Type B pancreatic cell (in vitro differentiated cells): ENCODE results near the gene HOXC11. TPM values are rescaled to one million over a fixed set of nuclear protein-coding genes. Genes with fewer than 3 reads are reported as not detected.
A peak's percentile ranks its signal among the peaks of the same experiment; 100 is the strongest.

ENCODE experiments used
- DNase-seq: peaks from one replicate; pipeline ENCODE4 v3.0.0; 2021; ENCODE audit warnings: mixed read lengths; ENCODE audit not compliant: unreplicated experiment; ENCODE audit errors: extremely low spot score
- H3K27ac Mint-ChIP-seq: 2 replicates; pipeline ENCODE4 v1.8.0; 2021; ENCODE audit warnings: mild to moderate bottlenecking, mixed read lengths
- H3K27me3 Mint-ChIP-seq: 2 replicates; pipeline ENCODE4 v1.8.0; 2021; ENCODE audit warnings: mixed read lengths
- H3K36me3 Mint-ChIP-seq: 2 replicates; pipeline ENCODE4 v1.8.0; 2021; ENCODE audit warnings: mixed read lengths
- H3K4me1 Mint-ChIP-seq: one replicate; pipeline ENCODE4 v1.8.0; 2021; ENCODE audit warnings: mixed read lengths; ENCODE audit not compliant: unreplicated experiment
- H3K4me3 Mint-ChIP-seq: 2 replicates; pipeline ENCODE4 v1.8.0; 2021; ENCODE audit warnings: mild to moderate bottlenecking, mixed read lengths
- H3K9me3 Mint-ChIP-seq: 2 replicates; pipeline ENCODE4 v1.8.0; 2021; ENCODE audit warnings: mixed read lengths
- microRNA-seq: library from miRNA; unstranded; fragments of <30 nt; microRNA quantifications from one replicate; pipeline ENCODE4, GENCODE V29; 2020
- total RNA-seq: library from RNA; stranded (reverse); gene quantifications from 2 replicates; pipeline ENCODE4 v1.2.1, GENCODE V29; 2021; ENCODE audit warnings: low replicate concordance
- TF ChIP-seq, protein P1 (sequence below): fragments of 200-600 bp; sonication (generic); conservative IDR thresholded peaks from 2 replicates; pipeline ENCODE4 v1.5.0; 2021; ENCODE audit warnings: antibody characterized with exemption, mild to moderate bottlenecking

HOXC11 gene
- total RNA-seq, 1 donor from 2014 or later = 0.12 TPM

DNA sequence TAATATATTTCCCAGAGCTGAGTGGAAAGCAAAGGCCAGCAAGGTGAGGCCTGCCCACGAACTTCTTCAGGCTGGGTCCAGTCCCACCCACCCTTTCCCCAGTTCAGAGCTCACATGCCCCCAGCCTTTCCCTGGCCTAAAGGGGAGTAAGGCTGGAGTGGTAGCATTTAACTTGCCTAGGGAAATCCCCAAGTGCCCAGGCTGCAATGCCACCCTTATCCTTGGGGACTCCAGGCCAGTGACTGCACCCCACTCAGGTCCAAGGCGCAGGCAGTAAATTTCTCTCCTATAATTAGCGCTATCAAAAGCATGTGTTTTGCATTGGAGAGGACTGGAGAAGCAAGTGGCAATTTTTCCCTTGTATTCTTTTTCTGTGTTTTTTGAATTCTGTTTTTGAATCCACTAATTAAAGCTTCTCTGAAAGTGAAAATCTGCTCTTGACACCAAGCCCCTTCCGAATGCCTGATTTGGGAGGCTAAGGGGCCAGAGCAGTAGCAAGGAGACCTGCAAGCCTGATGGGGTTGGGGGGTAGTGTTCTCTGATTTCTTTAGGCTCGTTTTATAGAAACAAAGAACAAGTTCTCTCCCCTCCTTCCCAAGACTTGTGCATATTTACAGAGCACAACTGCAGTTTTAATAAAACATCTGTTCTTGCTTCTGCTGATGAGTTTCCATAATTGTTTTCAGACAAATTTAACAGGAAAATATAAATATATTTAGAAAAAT is 51.8 kb downstream of the HOXC11 start:
- TF ChIP-seq, protein P1, sequence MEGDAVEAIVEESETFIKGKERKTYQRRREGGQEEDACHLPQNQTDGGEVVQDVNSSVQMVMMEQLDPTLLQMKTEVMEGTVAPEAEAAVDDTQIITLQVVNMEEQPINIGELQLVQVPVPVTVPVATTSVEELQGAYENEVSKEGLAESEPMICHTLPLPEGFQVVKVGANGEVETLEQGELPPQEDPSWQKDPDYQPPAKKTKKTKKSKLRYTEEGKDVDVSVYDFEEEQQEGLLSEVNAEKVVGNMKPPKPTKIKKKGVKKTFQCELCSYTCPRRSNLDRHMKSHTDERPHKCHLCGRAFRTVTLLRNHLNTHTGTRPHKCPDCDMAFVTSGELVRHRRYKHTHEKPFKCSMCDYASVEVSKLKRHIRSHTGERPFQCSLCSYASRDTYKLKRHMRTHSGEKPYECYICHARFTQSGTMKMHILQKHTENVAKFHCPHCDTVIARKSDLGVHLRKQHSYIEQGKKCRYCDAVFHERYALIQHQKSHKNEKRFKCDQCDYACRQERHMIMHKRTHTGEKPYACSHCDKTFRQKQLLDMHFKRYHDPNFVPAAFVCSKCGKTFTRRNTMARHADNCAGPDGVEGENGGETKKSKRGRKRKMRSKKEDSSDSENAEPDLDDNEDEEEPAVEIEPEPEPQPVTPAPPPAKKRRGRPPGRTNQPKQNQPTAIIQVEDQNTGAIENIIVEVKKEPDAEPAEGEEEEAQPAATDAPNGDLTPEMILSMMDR = no peak
- Mint-ChIP-seq H3K36me3 (peaks cover 4% of the 10 kb centered on the region), H3K9me3 (no peaks in the 10 kb centered on the region), H3K27ac (no peak overlapping the region), H3K4me3 (no peak overlapping the region), H3K4me1 (peaks cover 47% of the 10 kb centered on the region), H3K27me3 (peaks cover 94% of the 10 kb centered on the region)
- no peak for DNase-seq

GRCh38 chr12:54025499-54026405 is 52.8 kb downstream of the HOXC11 start:
- no peak for DNase-seq
- Mint-ChIP-seq H3K27ac (no peak overlapping the region), H3K4me1 (peaks cover 50% of the 10 kb centered on the region), H3K9me3 (no peaks in the 10 kb centered on the region), H3K27me3 (peaks cover 93% of the 10 kb centered on the region), H3K4me3 (peak overlapping the region; percentile 21), H3K36me3 (peaks cover 3% of the 10 kb centered on the region)
- TF ChIP-seq, protein P1 = no peak

GRCh38 chr12:54026640-54027441 is 53.9 kb downstream of the HOXC11 start:
- H3K27me3 Mint-ChIP-seq = peaks cover 90% of the 10 kb centered on the region
- DNase-seq = no peak
- H3K9me3 Mint-ChIP-seq = no peaks in the 10 kb centered on the region
- peaks cover 44% of the 10 kb centered on the region for H3K4me1 Mint-ChIP-seq
- peaks cover 3% of the 10 kb centered on the region for H3K36me3 Mint-ChIP-seq
- H3K27ac Mint-ChIP-seq = peak overlapping the region; percentile 72
- TF ChIP-seq, protein P1 = no peak
- peak overlapping the region; percentile 93 for H3K4me3 Mint-ChIP-seq

Small RNAs within 50 kb of the gene (microRNA-seq; reads per million reads assigned to microRNA genes)
- gene MIR196A2 = 5.5 reads per million, percentile 21 among the genes with 10 or more reads in this experiment

Other genes starting within 250 kb of the HOXC11 start
- gene CALCOCO1, start 245.7 kb upstream of the HOXC11 start, total RNA-seq = 66.2 and 86.7 TPM in 2 replicates
- not detected in 2 replicates for gene CISTR, start 221.1 kb upstream of the HOXC11 start, total RNA-seq
- gene HOXC13, start 34.3 kb upstream of the HOXC11 start, total RNA-seq = 0.48 TPM in 1 of 2 replicates, not detected in the other
- gene HOXC12, start 18.2 kb upstream of the HOXC11 start, total RNA-seq = not detected in 2 replicates
- gene HOTAIR, start 1.8 kb downstream of the HOXC11 start, total RNA-seq = not detected in 2 replicates
- gene HOXC10, start 12.0 kb downstream of the HOXC11 start, total RNA-seq = not detected in 2 replicates
- 0.27 and 0.36 TPM in 2 replicates for gene HOXC9, start 27.0 kb downstream of the HOXC11 start, total RNA-seq
- gene HOXC8, start 35.9 kb downstream of the HOXC11 start, total RNA-seq = 0.77 and 1.5 TPM in 2 replicates
- gene HOXC6, start 55.3 kb downstream of the HOXC11 start, total RNA-seq = 4.8 and 23.0 TPM in 2 replicates
- gene HOXC5, start 59.9 kb downstream of the HOXC11 start, total RNA-seq = 1.9 and 56.9 TPM in 2 replicates
- gene HOXC4, start 80.7 kb downstream of the HOXC11 start, total RNA-seq = 6.7 and 47.9 TPM in 2 replicates
- 48.3 and 52.5 TPM in 2 replicates for gene SMUG1, start 215.9 kb downstream of the HOXC11 start, total RNA-seq